Neuronal stem cell (in vitro differentiated cells): ENCODE measurements around the gene PIK3C2A.
"Not testable (repeated sequence)": the region's sequence is repeated elsewhere in the genome, so short reads cannot be mapped to it uniquely, and the experiment has no call there.

Source experiments
- DNase-seq: peaks from one replicate; pipeline ENCODE4 v3.0.0-alpha.2; 2013; ENCODE audit warnings: low spot score
- H2AFZ ChIP-seq: one replicate; pipeline ENCODE4 v1.6.1; 2013; ENCODE audit warnings: mild to moderate bottlenecking, low read length, inconsistent platforms
- H2AK5ac ChIP-seq: 2 replicates; pipeline ENCODE4 v1.6.1; 2013; ENCODE audit warnings: low read depth, mild to moderate bottlenecking, inconsistent platforms, low read length, moderate library complexity, mixed read lengths
- H2BK120ac ChIP-seq: 2 replicates; pipeline ENCODE4 v1.6.1; 2013; ENCODE audit warnings: low read depth, mild to moderate bottlenecking, inconsistent platforms, low read length, moderate library complexity, mixed read lengths
- H2BK12ac ChIP-seq: one replicate; pipeline ENCODE4 v1.6.1; 2013; ENCODE audit warnings: low read length, inconsistent platforms
- H2BK15ac ChIP-seq: 2 replicates; pipeline ENCODE4 v1.6.1; 2013; ENCODE audit warnings: mild to moderate bottlenecking, low read length, inconsistent platforms, mixed read lengths
- H2BK5ac ChIP-seq: one replicate; pipeline ENCODE4 v1.6.1; 2013; ENCODE audit warnings: inconsistent platforms, mild to moderate bottlenecking, low read length, moderate library complexity
- H3K14ac ChIP-seq: one replicate; pipeline ENCODE4 v1.6.1; 2013; ENCODE audit warnings: low read length, inconsistent platforms
- H3K18ac ChIP-seq: 2 replicates; pipeline ENCODE4 v1.6.1; 2013; ENCODE audit warnings: low read length, inconsistent platforms
- H3K23ac ChIP-seq: 2 replicates; pipeline ENCODE4 v1.6.1; 2013; ENCODE audit warnings: low read depth, mild to moderate bottlenecking, mixed read lengths, low read length, inconsistent platforms; ENCODE audit not compliant: poor library complexity
- H3K27ac ChIP-seq: replicated peaks from 3 replicates; pipeline ENCODE4 v1.5.1; 2013; ENCODE audit warnings: low read length, inconsistent platforms
- H3K27me3 ChIP-seq, 3 experiments: 2 replicates each; pipeline ENCODE4 v1.6.1; 2013; ENCODE audit warnings: low read length in 3 of 3, mild to moderate bottlenecking in 2 of 3, inconsistent platforms in 1 of 3, low read depth in 1 of 3, mixed read lengths in 1 of 3, moderate library complexity in 1 of 3; ENCODE audit not compliant: control insufficient read depth in 3 of 3, insufficient read depth in 3 of 3
- H3K36me3 ChIP-seq, 2 donors: replicated peaks in 1 of 2; 2 replicates each; pipeline ENCODE4 v1.6.1; 2013; ENCODE audit warnings: low read length in 2 of 2; ENCODE audit not compliant: control insufficient read depth in 2 of 2, insufficient read depth in 2 of 2
- H3K4ac ChIP-seq: 2 replicates; pipeline ENCODE4 v1.6.1; 2013; ENCODE audit warnings: inconsistent platforms, mild to moderate bottlenecking, low read length, moderate library complexity
- H3K4me1 ChIP-seq, 2 donors: 1 replicate in 1 of 2; 2 replicates in 1 of 2; pipeline ENCODE4 v1.6.1; 2013; ENCODE audit warnings: low read length in 2 of 2, low read depth in 1 of 2; ENCODE audit not compliant: control insufficient read depth in 2 of 2, insufficient read depth in 1 of 2
- H3K4me2 ChIP-seq: one replicate; pipeline ENCODE4 v1.6.1; 2013; ENCODE audit warnings: mild to moderate bottlenecking, low read length, inconsistent platforms; ENCODE audit not compliant: insufficient read depth, poor library complexity, severe bottlenecking
- H3K4me3 ChIP-seq, 2 donors: 2 replicates each; pipeline ENCODE4 v1.5.1; 2013; ENCODE audit warnings: low read length in 2 of 2, mild to moderate bottlenecking in 2 of 2, inconsistent platforms in 1 of 2, moderate library complexity in 1 of 2
- H3K79me1 ChIP-seq: one replicate; pipeline ENCODE4 v1.6.1; 2013; ENCODE audit warnings: low read depth, mild to moderate bottlenecking, inconsistent platforms, low read length, moderate library complexity
- H3K9ac ChIP-seq: one replicate; pipeline ENCODE4 v1.6.1; 2013; ENCODE audit warnings: mild to moderate bottlenecking, low read depth, low read length, inconsistent platforms; ENCODE audit not compliant: poor library complexity
- H3K9me3 ChIP-seq, 2 donors: replicated peaks in 1 of 2; 2 replicates each; pipeline versions ENCODE3 to v1.6.1; 2013; ENCODE audit warnings: low read length in 2 of 2, mild to moderate bottlenecking in 2 of 2, inconsistent platforms in 1 of 2, low read depth in 1 of 2, mixed read lengths in 1 of 2, moderate library complexity in 1 of 2; ENCODE audit not compliant: control insufficient read depth in 2 of 2, insufficient read depth in 1 of 2
- H4K8ac ChIP-seq: one replicate; pipeline ENCODE4 v1.6.1; 2013; ENCODE audit warnings: low read depth, mild to moderate bottlenecking, inconsistent platforms, low read length, moderate library complexity
- H4K91ac ChIP-seq: one replicate; pipeline ENCODE4 v1.6.1; 2013; ENCODE audit warnings: low read length, low read depth, mild to moderate bottlenecking, inconsistent platforms; ENCODE audit not compliant: poor library complexity
- WGBS, 2 donors: extraction: QIAGEN DNeasy Blood & Tissue Kit; methylation state at CpG; one replicate each; pipeline ENCODE4 v1.1.7; 2013; ENCODE audit warnings: missing lambda C conversion rate in 2 of 2, mixed read lengths in 1 of 2; ENCODE audit not compliant: insufficient read length in 2 of 2, insufficient replicate concordance in 1 of 2; ENCODE audit errors: extremely low coverage in 2 of 2; 5-methylcytosine and 5-hydroxymethylcytosine counted together

The PIK3C2A gene

GRCh38 chr11:17252704-17253103, 44.9 kb upstream of the PIK3C2A start:
- Histone ChIP-seq H2BK5ac (no peak overlapping the region), H2AFZ (no peak overlapping the region), H3K14ac (no peak overlapping the region), H3K4me2 (no peak overlapping the region), H3K27ac (no peak overlapping the region), H3K23ac (no peak overlapping the region), H3K4ac (no peak overlapping the region), H3K9me3 (no peaks in the 10 kb centered on the region), H3K79me1 (no peaks in the 10 kb centered on the region), H2BK12ac (no peak overlapping the region), H2BK15ac (no peak overlapping the region), H4K8ac (no peak overlapping the region), H3K4me3 (no peak overlapping the region), H3K27me3 (no peaks in the 10 kb centered on the region), H2AK5ac (no peak overlapping the region), H3K9ac (no peak overlapping the region), H3K4me1 (no peaks in the 10 kb centered on the region), H4K91ac (no peak overlapping the region), H2BK120ac (no peak overlapping the region), H3K18ac (no peak overlapping the region), H3K36me3 (no peaks in the 10 kb centered on the region)
- DNase-seq = no peak
- WGBS, 2 donors = no CpG with 5 or more reads among the region's 4 CpGs

GRCh38 chr11:17250561-17251350, 43.0 kb upstream of the PIK3C2A start:
- Histone ChIP-seq H3K18ac (no peak overlapping the region), H3K23ac (no peak overlapping the region), H3K36me3 (no peaks in the 10 kb centered on the region), H3K9ac (no peak overlapping the region), H2AFZ (no peak overlapping the region), H2BK120ac (no peak overlapping the region), H3K14ac (no peak overlapping the region), H2BK12ac (no peak overlapping the region), H4K8ac (no peak overlapping the region), H3K4ac (no peak overlapping the region), H2AK5ac (no peak overlapping the region), H4K91ac (no peak overlapping the region), H3K4me2 (no peak overlapping the region), H3K4me3 (no peak overlapping the region), H3K9me3 (no peaks in the 10 kb centered on the region), H3K27ac (no peak overlapping the region), H3K79me1 (no peaks in the 10 kb centered on the region), H2BK5ac (no peak overlapping the region), H2BK15ac (no peak overlapping the region), H3K4me1 (no peaks in the 10 kb centered on the region), H3K27me3 (no peaks in the 10 kb centered on the region)
- no peak for DNase-seq

GRCh38 chr11:17244046-17244445, 36.3 kb upstream of the PIK3C2A start:
- no CpG with 5 or more reads among the region's 2 CpGs for WGBS, 2 donors
- no peak overlapping the region for H3K4me2 ChIP-seq
- no peaks in the 10 kb centered on the region for H3K4me1 ChIP-seq
- H3K9ac ChIP-seq = no peak overlapping the region
- no peak overlapping the region for H3K14ac ChIP-seq
- H3K27me3 ChIP-seq = no peaks in the 10 kb centered on the region
- no peaks in the 10 kb centered on the region for H3K36me3 ChIP-seq
- no peak overlapping the region for H4K91ac ChIP-seq
- no peak overlapping the region for H2BK12ac ChIP-seq
- H3K4me3 ChIP-seq = no peak overlapping the region
- H3K18ac ChIP-seq = no peak overlapping the region
- no peak overlapping the region for H3K27ac ChIP-seq
- no peaks in the 10 kb centered on the region for H3K9me3 ChIP-seq
- no peak overlapping the region for H2BK120ac ChIP-seq
- no peak overlapping the region for H2AFZ ChIP-seq
- peaks cover 2% of the 10 kb centered on the region for H3K79me1 ChIP-seq
- no peak overlapping the region for H3K4ac ChIP-seq
- H2AK5ac ChIP-seq = no peak overlapping the region
- no peak overlapping the region for H2BK15ac ChIP-seq
- no peak overlapping the region for H4K8ac ChIP-seq
- H3K23ac ChIP-seq = no peak overlapping the region
- DNase-seq = no peak
- H2BK5ac ChIP-seq = no peak overlapping the region

GRCh38 chr11:17242954-17243353, 35.2 kb upstream of the PIK3C2A start:
- H4K91ac ChIP-seq, H3K27ac ChIP-seq, H2BK12ac ChIP-seq, H2AFZ ChIP-seq, H3K27me3 ChIP-seq, H2AK5ac ChIP-seq, H3K4me3 ChIP-seq, H3K4ac ChIP-seq, H2BK5ac ChIP-seq, H3K9ac ChIP-seq, H3K14ac ChIP-seq, H3K79me1 ChIP-seq, H3K9me3 ChIP-seq, H2BK15ac ChIP-seq, H2BK120ac ChIP-seq, H3K36me3 ChIP-seq, DNase-seq, H3K4me1 ChIP-seq, H3K18ac ChIP-seq, H3K4me2 ChIP-seq, H4K8ac ChIP-seq, H3K23ac ChIP-seq: not testable (repeated sequence)
- no CpG with 5 or more reads among the region's 4 CpGs for WGBS, 2 donors
